ENCODE results near the gene GNAO1.

DNA sequence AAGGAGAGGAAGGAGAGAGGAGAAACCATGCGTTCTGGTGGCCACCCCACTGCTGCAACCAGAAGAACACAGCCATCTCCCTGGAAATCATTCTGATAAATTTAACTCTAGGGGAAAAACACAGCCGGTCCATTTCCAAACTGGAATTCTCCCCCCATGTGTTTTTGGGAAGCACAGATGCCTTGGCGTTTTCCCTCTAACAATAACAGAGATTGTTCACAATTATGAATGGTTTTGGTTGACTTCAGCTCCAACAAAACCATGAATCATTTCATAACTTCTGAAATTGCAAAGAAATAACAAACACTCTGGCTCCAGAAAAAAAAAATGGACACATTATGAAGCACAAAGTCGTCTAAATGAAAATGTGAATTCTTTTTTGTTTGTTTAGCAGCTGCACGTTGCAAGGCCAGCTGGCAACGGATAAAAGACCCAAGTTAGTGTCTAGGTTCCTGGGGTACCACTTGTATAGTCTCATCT is 46.2 kb downstream of the GNAO1 start:
- TF ChIP-seq ARNTL (CRISPR knock-in tag; IDR thresholded peaks at IDR 0.05; ENCODE audit: borderline replicate concordance, low read depth) (no peak), ESRRG (CRISPR knock-in tag; IDR thresholded peaks at IDR 0.05) (no peak), RARB (CRISPR knock-in tag; IDR thresholded peaks at IDR 0.05) (no peak), PPARA (CRISPR knock-in tag; IDR thresholded peaks at IDR 0.05; ENCODE audit: borderline replicate concordance) (no peak), ZNF565 (CRISPR knock-in tag; conservative IDR thresholded peaks at IDR 0.05; ENCODE audit: low read depth) (no peak), CSDC2 (CRISPR knock-in tag; IDR thresholded peaks at IDR 0.05) (no peak), GLIS3 (CRISPR knock-in tag; IDR thresholded peaks at IDR 0.05) (no peak), ZNF8 (CRISPR knock-in tag; IDR thresholded peaks at IDR 0.05) (no peak), ZFP3 (CRISPR knock-in tag; IDR thresholded peaks at IDR 0.05) (no peak)
- TF ChIP-seq, protein P1, sequence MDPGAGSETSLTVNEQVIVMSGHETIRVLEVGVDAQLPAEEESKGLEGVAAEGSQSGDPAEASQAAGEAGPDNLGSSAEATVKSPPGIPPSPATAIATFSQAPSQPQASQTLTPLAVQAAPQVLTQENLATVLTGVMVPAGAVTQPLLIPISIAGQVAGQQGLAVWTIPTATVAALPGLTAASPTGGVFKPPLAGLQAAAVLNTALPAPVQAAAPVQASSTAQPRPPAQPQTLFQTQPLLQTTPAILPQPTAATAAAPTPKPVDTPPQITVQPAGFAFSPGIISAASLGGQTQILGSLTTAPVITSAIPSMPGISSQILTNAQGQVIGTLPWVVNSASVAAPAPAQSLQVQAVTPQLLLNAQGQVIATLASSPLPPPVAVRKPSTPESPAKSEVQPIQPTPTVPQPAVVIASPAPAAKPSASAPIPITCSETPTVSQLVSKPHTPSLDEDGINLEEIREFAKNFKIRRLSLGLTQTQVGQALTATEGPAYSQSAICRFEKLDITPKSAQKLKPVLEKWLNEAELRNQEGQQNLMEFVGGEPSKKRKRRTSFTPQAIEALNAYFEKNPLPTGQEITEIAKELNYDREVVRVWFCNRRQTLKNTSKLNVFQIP (CRISPR knock-in tag; IDR thresholded peaks at IDR 0.05; ENCODE audit: borderline replicate concordance, low read depth): no peak
- TF ChIP-seq, protein P2, sequence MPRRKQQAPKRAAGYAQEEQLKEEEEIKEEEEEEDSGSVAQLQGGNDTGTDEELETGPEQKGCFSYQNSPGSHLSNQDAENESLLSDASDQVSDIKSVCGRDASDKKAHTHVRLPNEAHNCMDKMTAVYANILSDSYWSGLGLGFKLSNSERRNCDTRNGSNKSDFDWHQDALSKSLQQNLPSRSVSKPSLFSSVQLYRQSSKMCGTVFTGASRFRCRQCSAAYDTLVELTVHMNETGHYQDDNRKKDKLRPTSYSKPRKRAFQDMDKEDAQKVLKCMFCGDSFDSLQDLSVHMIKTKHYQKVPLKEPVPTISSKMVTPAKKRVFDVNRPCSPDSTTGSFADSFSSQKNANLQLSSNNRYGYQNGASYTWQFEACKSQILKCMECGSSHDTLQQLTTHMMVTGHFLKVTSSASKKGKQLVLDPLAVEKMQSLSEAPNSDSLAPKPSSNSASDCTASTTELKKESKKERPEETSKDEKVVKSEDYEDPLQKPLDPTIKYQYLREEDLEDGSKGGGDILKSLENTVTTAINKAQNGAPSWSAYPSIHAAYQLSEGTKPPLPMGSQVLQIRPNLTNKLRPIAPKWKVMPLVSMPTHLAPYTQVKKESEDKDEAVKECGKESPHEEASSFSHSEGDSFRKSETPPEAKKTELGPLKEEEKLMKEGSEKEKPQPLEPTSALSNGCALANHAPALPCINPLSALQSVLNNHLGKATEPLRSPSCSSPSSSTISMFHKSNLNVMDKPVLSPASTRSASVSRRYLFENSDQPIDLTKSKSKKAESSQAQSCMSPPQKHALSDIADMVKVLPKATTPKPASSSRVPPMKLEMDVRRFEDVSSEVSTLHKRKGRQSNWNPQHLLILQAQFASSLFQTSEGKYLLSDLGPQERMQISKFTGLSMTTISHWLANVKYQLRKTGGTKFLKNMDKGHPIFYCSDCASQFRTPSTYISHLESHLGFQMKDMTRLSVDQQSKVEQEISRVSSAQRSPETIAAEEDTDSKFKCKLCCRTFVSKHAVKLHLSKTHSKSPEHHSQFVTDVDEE (CRISPR knock-in tag; IDR thresholded peaks at IDR 0.05): no peak
- TF ChIP-seq, protein P3, sequence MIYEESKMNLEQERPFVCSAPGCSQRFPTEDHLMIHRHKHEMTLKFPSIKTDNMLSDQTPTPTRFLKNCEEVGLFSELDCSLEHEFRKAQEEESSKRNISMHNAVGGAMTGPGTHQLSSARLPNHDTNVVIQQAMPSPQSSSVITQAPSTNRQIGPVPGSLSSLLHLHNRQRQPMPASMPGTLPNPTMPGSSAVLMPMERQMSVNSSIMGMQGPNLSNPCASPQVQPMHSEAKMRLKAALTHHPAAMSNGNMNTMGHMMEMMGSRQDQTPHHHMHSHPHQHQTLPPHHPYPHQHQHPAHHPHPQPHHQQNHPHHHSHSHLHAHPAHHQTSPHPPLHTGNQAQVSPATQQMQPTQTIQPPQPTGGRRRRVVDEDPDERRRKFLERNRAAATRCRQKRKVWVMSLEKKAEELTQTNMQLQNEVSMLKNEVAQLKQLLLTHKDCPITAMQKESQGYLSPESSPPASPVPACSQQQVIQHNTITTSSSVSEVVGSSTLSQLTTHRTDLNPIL (CRISPR knock-in tag; IDR thresholded peaks at IDR 0.05; ENCODE audit: low read depth): no peak
